Muscle layer of colon (tissue), 2 donors: ENCODE results near the gene STAG2.

Source experiments
- H3K27ac ChIP-seq: one replicate; pipeline ENCODE4 v1.7.0; 2013; ENCODE audit warnings: low read depth, mild to moderate bottlenecking, low read length, moderate library complexity
- H3K27me3 ChIP-seq, 2 donors: one replicate each; pipeline ENCODE4 v1.7.0; 2013; ENCODE audit warnings: low read length in 2 of 2, mild to moderate bottlenecking in 2 of 2; ENCODE audit not compliant: insufficient read depth in 2 of 2, control insufficient read depth in 1 of 2
- H3K36me3 ChIP-seq: one replicate; pipeline ENCODE4 v1.7.0; 2013; ENCODE audit warnings: mild to moderate bottlenecking, low read length; ENCODE audit not compliant: insufficient read depth
- H3K4me1 ChIP-seq: one replicate; pipeline ENCODE4 v1.7.0; 2013; ENCODE audit warnings: mild to moderate bottlenecking, low read length; ENCODE audit not compliant: insufficient read depth
- H3K4me3 ChIP-seq, 2 donors: one replicate each; pipeline ENCODE4 v1.7.0; 2013; ENCODE audit warnings: low read length in 2 of 2, low read depth in 1 of 2, mild to moderate bottlenecking in 1 of 2, moderate library complexity in 1 of 2
- H3K9ac ChIP-seq: one replicate; pipeline ENCODE4 v1.7.0; 2013; ENCODE audit warnings: low read length
- H3K9me3 ChIP-seq: one replicate; pipeline ENCODE4 v1.7.0; 2013; ENCODE audit warnings: mild to moderate bottlenecking, low read length
- donor health status: abdominal sarcoma.
- donor health status: Adenocarcinoma of cecum.

Gene STAG2

GRCh38 chrX:123976706-123977316, 15.3 kb downstream of the STAG2 start:
- Histone ChIP-seq H3K27ac (no peak overlapping the region), H3K9me3 (no peaks in the 10 kb centered on the region), H3K36me3 (no peaks in the 10 kb centered on the region), H3K4me1 (no peaks in the 10 kb centered on the region), H3K4me3 (no peak overlapping the region), H3K27me3 (no peaks in the 10 kb centered on the region), H3K9ac (no peak overlapping the region)

GRCh38 chrX:123983240-123983639, 21.7 kb downstream of the STAG2 start:
- peaks cover under 1% of the 10 kb centered on the region for H3K4me1 ChIP-seq
- no peak overlapping the region for H3K4me3 ChIP-seq
- no peaks in the 10 kb centered on the region for H3K36me3 ChIP-seq
- no peak overlapping the region for H3K27ac ChIP-seq
- H3K9me3 ChIP-seq, result no peaks in the 10 kb centered on the region
- H3K9ac ChIP-seq, result no peak overlapping the region
- no peaks in the 10 kb centered on the region for H3K27me3 ChIP-seq

GRCh38 chrX:123986377-123986776, 24.9 kb downstream of the STAG2 start:
- H3K9ac ChIP-seq, result no peak overlapping the region
- no peak overlapping the region for H3K4me3 ChIP-seq
- H3K36me3 ChIP-seq, result no peaks in the 10 kb centered on the region
- H3K9me3 ChIP-seq, result no peaks in the 10 kb centered on the region
- no peaks in the 10 kb centered on the region for H3K27me3 ChIP-seq
- no peak overlapping the region for H3K27ac ChIP-seq
- H3K4me1 ChIP-seq, result peaks cover 8% of the 10 kb centered on the region

- Histone ChIP-seq H3K4me1 (peaks cover 12% of the 10 kb centered on the region), H3K36me3 (no peaks in the 10 kb centered on the region), H3K27ac (no peak overlapping the region), H3K4me3 (no peak overlapping the region), H3K9ac (no peak overlapping the region), H3K9me3 (no peaks in the 10 kb centered on the region), H3K27me3 (no peaks in the 10 kb centered on the region)
These were observed 27.1 kb downstream of the STAG2 start for GRCh38 chrX:123988423-123989111.

GRCh38 chrX:123989235-123989634, 27.7 kb downstream of the STAG2 start:
- no peak overlapping the region for H3K9ac ChIP-seq
- no peak overlapping the region for H3K27ac ChIP-seq
- no peak overlapping the region for H3K4me3 ChIP-seq
- peaks cover 15% of the 10 kb centered on the region for H3K4me1 ChIP-seq
- no peaks in the 10 kb centered on the region for H3K9me3 ChIP-seq
- no peaks in the 10 kb centered on the region for H3K36me3 ChIP-seq
- H3K27me3 ChIP-seq, result no peaks in the 10 kb centered on the region

- Histone ChIP-seq H3K9me3 (no peaks in the 10 kb centered on the region), H3K4me1 (peaks cover 15% of the 10 kb centered on the region), H3K4me3 (no peak overlapping the region), H3K9ac (no peak overlapping the region), H3K27ac (no peak overlapping the region), H3K27me3 (no peaks in the 10 kb centered on the region), H3K36me3 (no peaks in the 10 kb centered on the region)
These were observed 28.7 kb downstream of the STAG2 start for GRCh38 chrX:123990169-123990568.

- Histone ChIP-seq H3K9me3 (no peaks in the 10 kb centered on the region), H3K36me3 (no peaks in the 10 kb centered on the region), H3K27ac (no peak overlapping the region), H3K4me3 (no peak overlapping the region), H3K4me1 (peaks cover 15% of the 10 kb centered on the region), H3K27me3 (no peaks in the 10 kb centered on the region), H3K9ac (no peak overlapping the region)
These were observed 29.1 kb downstream of the STAG2 start for GRCh38 chrX:123990602-123991001.

- Histone ChIP-seq H3K9me3 (no peaks in the 10 kb centered on the region), H3K4me3 (no peak overlapping the region), H3K4me1 (peaks cover 14% of the 10 kb centered on the region), H3K9ac (no peak overlapping the region), H3K27ac (no peak overlapping the region), H3K27me3 (no peaks in the 10 kb centered on the region), H3K36me3 (no peaks in the 10 kb centered on the region)
These were observed 31.8 kb downstream of the STAG2 start for GRCh38 chrX:123993326-123993725.

- no peak overlapping the region for H3K9ac ChIP-seq
These were observed 32.6 kb downstream of the STAG2 start for GRCh38 chrX:123993904-123994635.

GRCh38 chrX:123994730-123995129, 33.2 kb downstream of the STAG2 start:
- no peaks in the 10 kb centered on the region for H3K36me3 ChIP-seq
- no peak overlapping the region for H3K4me3 ChIP-seq
- H3K9ac ChIP-seq, result no peak overlapping the region
- no peaks in the 10 kb centered on the region for H3K27me3 ChIP-seq
- H3K9me3 ChIP-seq, result no peaks in the 10 kb centered on the region
- H3K4me1 ChIP-seq, result peaks cover 7% of the 10 kb centered on the region
- H3K27ac ChIP-seq, result no peak overlapping the region

More at GRCh38 chrX:123993904-123994635, 32.6 kb downstream of the STAG2 start:
- H3K36me3 ChIP-seq, result no peaks in the 10 kb centered on the region
- H3K9me3 ChIP-seq, result no peaks in the 10 kb centered on the region
- H3K27ac ChIP-seq, result no peak overlapping the region
- H3K27me3 ChIP-seq, result no peaks in the 10 kb centered on the region
- H3K4me1 ChIP-seq, result peaks cover 7% of the 10 kb centered on the region
- H3K4me3 ChIP-seq, result no peak overlapping the region

- Histone ChIP-seq H3K27me3 (no peaks in the 10 kb centered on the region), H3K9ac (no peak overlapping the region), H3K36me3 (no peaks in the 10 kb centered on the region), H3K27ac (no peak overlapping the region), H3K4me1 (peaks cover 4% of the 10 kb centered on the region), H3K4me3 (no peak overlapping the region), H3K9me3 (no peaks in the 10 kb centered on the region)
These were observed 40.1 kb downstream of the STAG2 start for GRCh38 chrX:124001581-124001980.
